Measurements from ENCODE around the gene PLCXD3.

- TF ChIP-seq POLR2A (IDR thresholded peaks at IDR 0.05) (no peak), CTCF (IDR thresholded peaks at IDR 0.05) (no peak), POLR2AphosphoS5 (IDR thresholded peaks at IDR 0.05) (no peak), EP300 (IDR thresholded peaks at IDR 0.05) (no peak)
Observed at GRCh38 chr5:41413074-41413473, 97.3 kb downstream of the PLCXD3 start.

All from upper lobe of left lung (tissue), 4 donors.